ENCODE results near the gene IDH1.
A peak's percentile ranks its signal among the peaks of the same experiment; 100 is the strongest.

DNA sequence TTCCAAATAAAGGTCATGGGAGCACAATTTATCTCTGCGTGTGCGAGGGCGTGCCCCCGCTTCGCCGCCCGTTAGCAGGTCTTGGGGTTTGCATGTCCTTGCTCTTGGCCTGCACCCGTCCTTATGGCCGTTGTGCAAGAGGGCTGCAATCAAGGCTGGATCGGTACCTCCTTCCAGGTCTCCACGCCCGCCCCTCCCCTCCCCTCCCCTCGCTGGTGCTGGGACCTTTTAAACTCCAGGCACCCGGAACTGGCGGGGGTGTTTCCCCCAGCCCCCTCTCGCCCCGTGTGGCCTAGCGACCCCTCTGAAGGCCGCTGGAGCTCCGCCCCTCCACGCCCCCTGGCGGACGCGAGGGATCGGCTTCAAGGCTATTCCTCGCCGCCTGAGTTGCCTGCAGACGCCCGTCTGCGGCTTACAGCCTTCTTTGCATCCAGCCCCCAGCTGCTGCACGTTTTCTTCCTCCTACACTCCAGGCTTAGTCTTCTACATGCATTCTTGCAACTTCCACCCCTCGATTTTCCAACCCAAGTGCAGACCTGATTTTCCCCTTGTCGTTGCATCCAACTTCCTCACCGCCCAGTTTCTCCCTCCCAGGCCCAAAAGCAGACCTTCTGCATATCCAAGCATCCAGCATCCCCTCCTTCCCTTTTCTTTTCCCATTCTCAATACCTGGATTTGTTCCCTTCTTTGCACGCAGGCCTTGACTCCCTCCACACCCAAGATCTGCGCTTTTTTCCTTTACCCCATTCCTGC, 577 bp downstream of the IDH1 start:
- TF ChIP-seq EP300 (IDR thresholded peaks at IDR 0.05) (peak in 1 of 2 donors; percentile 26), CTCF (IDR thresholded peaks at IDR 0.05) (peak; percentile 83 to 92 (median 89)), POLR2A (IDR thresholded peaks at IDR 0.05) (no peak)

Data from tibial nerve (tissue), 4 donors.